ENCODE data around the gene GTF2A2. TPM values are rescaled to one million over a fixed set of nuclear protein-coding genes. Genes with fewer than 3 reads are reported as not detected.
A peak's percentile ranks its signal among the peaks of the same experiment; 100 is the strongest.
"Not testable (repeated sequence)": the region's sequence is repeated elsewhere in the genome, so short reads cannot be mapped to it uniquely, and the experiment has no call there.

GTF2A2 gene
- total RNA-seq, 1 experiment from 2014 or later, result 132 TPM

DNA sequence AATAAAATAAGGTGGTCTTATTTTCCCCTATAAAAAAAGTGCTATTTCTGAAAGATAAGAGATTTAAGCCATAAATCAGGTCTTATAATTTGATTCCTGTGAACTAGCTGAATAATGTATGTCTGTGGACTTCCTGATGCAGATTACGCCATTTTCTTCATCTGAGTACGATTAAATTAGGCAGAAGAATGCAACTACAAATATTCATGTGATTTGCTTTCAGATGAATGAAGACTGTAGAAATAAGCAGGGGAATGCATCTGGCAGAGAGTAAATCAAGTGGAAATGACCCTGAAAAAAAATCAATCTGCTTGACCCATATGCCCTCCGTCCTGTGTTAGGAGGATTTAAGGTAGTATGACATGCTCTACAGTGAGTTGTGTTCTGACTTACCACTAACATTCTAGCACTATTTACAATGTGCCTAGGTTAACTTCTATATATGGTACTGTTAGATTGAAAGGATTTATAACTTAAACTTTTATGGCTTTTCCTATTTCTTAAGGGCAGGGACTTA, 17.1 kb upstream of the GTF2A2 start:
- DNase-seq (ENCODE audit: low spot score), result no peak

DNA sequence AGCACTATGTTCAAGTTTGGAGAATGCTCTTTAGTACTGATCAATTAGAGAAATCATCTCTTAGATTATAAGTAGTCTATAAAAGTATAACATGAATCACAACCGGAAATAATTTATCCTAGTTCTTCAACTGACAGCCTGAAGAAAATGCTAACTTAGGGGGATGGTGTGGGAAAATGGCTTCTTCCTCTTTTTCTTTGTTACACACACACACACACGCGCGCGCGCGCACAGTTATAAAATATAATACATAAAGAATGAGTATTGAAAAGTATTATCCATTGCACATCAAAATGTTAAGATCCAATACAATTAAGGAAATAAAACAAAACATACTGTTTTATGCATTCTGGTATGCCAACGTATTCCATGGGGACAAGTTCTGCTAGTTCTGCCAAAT, 11.2 kb upstream of the GTF2A2 start:
- no peak for DNase-seq (ENCODE audit: low spot score)

DNA sequence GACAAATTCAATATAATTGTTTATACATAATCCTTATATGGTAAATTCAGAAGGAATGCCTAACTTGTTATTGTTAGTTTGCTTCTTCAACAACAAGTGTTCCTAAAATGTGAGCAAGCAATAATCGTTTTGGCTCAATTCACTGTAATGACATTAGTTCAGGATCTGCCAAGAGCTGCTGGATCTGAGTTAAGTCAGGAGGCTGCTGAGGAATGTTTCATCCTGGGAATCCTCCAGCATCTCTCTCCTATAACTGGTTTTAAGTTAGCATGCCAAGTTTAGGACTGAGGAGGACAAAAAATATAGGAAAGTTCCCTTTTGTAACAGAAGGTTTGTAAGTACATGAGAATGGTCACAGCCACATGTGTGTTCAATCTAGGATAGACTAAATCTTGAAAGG, 4.9 kb upstream of the GTF2A2 start:
- DNase-seq (ENCODE audit: low spot score), result no peak

DNA sequence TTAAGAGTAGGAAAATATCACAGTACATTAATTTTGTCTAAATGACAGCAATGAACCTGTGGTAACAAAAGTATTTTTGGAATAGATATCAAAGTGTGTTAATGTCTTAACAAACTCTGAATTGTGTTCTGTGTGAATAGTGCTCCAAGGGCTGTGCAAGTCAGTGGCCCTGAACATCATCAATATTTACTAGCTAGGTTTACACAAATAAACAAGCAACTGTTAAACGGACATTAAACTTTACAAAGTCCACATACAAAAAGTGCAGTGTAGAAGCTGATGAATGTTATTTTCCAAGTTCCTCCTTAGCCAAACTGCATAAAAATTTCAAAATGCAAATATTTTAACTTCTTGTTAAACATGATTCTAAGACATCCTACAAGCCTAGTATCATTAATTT, 2.1 kb upstream of the GTF2A2 start:
- DNase-seq (ENCODE audit: low spot score), result no peak

DNA sequence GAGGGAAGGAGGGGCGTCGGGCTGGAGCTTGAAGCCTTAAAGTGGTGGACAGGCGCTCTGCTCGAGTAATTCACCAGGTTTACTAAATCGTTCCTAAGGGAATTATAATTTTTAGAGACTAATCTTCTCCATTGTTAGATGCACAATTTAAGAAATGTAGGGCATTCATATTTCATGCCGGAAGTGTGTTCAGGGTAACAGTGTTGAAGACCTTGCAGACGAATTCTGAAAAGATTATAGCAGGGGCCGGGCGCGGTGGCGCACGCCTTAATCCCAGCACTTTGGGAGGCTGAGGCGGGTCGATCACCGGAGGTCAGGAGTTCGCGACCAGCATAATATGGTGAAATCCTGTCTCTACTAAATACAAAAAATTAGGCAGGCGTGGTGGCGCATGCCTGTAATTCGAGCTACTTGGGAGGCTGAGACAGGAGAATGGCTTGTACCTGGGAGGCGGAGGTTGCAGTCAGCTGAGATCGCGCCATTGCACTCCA, 365 bp upstream of the GTF2A2 start:
- DNase-seq (ENCODE audit: low spot score), result no peak

DNA sequence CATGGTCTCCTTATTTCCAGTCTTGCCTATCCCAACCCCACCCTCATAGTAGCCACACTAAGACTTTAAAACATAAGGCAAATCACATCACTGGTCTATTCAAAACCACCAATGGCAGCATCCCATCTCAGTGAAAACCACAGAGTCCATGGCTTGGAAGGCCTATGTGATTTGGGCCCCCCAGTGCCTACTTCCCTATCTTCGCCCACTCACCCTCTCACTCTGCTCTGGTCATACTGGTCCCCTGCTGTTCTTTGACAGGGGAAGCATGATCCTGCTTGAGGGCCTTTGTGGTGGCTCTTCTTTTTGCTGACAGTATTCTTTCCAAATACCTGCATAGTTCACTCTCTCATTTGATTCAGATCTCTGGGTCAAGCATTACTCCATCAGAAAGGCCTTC, 3.3 kb downstream of the GTF2A2 start:
- DNase-seq (ENCODE audit: low spot score), result no peak

DNA sequence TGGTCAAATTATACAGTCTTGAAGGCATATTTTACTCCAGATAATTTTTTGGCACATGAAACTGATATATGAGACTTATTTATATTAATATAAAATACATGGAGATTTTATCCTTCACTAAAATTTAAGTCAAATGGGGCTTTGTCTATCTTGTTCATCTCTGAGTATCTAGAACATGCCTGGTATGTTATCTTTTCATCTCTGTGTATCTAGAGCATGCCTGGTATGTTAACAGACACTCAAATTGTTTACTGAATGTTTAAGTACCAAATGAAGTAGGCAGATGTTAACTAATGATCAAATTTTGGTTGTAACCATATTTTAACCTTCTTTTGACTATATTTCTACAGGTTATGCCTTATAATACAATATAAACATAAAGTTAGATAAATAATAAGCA, 7.7 kb downstream of the GTF2A2 start:
- DNase-seq (ENCODE audit: low spot score), result no peak

DNA sequence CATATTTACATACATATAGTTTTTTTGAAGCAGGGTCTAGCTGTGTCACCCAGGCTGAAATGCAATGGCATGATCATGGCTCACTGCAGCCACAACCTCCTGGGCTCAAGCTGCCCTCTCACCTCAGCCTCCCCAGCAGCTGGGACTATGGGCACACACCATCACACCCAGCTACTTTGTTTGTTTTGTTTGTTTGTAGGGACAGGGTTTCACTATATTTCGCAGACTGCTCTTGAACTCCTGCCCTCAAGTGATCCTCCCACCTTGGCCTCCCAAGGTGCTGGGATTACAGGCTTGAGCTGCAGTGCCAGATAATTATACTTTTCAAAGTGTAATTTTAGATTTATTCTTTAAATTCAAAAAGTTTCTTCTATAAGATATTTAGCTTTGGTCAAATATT, 10.2 kb downstream of the GTF2A2 start:
- DNase-seq (ENCODE audit: low spot score), result no peak

DNA sequence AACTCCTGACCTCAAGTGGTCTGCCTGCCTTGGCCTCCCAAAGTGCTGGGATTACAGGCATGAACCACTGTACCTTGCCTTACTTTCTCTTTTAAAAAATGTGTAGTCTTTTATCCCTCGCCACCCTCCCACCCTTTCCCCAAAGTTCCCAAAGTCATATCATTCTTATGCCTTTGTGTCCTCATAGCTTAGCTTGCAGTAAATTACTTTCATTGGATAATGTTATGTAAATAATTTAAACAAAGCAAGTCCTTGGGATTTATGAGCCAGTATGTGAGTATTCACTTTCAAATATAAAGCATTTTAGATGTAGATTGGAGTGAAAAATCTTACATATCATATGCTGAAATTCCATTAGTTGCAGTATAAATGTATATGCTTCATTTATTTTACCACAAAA, 11.0 kb downstream of the GTF2A2 start:
- DNase-seq (ENCODE audit: low spot score), result no peak

DNA sequence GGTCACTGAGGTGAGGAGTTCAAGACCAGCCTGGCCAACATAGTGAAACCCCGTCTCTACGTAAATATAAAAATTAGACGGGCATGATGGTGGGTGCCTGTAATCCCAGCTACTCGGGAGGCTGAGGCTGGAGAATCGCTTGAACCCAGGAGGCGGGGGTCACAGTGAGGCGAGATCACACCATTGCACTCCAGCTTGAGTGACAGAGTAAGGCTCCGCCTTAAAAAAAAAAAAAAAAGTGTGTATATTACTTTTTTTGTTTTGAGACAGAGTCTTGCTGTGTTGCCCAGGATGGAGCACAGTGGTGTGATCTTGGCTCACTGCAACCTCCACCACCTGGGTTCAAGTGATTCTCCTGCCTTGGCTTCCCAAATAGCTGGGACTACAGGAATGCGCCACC, 11.5 kb downstream of the GTF2A2 start:
- DNase-seq (ENCODE audit: low spot score), result not testable (repeated sequence)

DNA sequence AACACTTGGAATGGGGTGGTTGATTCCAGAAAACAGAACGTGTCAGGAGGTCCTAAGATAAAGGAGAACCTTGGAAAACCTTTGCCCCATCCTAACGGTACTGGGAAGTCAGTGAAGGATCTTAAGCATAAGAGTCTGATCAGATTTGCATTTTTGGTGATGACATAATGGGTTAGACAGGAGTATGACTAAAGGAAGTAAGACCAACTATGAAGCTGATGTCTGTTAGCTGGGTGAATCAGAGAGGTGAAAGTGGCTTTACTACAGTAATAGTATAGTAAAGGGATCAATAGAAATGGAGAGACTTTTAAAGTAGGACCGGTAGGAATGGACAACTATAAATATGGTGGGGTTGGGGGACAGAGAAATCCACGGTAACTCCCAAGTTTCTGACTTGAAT, 12.6 kb downstream of the GTF2A2 start:
- DNase-seq (ENCODE audit: low spot score), result no peak

DNA sequence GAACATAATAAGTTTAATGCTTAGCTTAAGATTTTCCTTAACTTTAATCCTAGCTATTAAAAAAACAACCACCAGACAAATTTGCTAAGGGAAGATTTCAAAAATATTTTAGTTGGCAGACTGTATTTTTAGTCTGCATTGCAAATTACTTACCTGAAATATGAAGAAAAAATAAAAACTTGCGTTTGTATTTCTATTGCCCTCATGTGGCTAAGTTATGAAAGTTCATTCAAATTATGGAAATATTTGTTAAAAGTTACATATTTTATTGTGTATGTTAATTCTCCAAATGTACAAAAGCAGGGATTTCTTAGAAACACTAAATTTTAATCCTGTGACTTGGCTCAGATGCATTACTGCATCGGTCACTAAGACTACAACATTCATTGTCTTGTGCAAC, 15.0 kb downstream of the GTF2A2 start:
- DNase-seq (ENCODE audit: low spot score), result no peak

DNA sequence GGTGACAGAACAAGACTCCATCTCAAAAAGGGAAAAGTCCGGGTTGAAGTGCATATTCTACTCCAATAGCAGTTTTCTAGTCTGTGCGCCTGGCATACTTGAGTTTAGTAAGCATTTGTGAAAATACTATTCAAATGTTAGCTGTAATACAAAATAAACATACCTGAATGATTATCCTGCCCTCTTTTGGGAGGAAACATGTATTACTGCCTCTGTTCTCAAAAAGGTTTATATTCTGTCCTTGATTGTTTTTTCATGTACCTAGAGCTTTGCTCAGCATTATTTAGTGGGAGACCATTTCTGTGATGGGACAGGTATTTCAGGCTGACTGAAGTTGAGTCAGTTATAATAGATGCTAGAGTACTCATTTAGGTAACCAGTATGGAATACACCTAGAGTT, 19.8 kb downstream of the GTF2A2 start:
- not testable (repeated sequence) for DNase-seq (ENCODE audit: low spot score)

DNA sequence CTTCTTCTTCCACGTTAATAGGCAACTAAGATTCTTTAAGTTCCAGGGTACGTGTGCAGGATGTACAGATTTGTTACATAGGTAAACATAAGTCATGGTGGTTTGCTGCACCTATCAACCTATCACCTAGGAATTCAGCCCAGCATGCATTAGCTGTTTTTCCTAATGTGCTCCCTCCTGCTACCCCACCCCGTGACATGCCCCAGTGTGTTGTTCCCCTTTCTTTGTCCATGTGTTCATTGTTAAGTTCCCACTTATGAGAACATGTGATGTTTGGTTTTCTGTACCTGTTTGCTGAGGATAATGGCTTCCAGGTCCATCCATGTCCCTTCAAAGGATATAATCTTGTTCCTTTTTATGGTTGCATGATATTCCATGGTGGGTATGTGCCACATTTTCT, 21.1 kb downstream of the GTF2A2 start:
- DNase-seq (ENCODE audit: low spot score), result no peak

DNA sequence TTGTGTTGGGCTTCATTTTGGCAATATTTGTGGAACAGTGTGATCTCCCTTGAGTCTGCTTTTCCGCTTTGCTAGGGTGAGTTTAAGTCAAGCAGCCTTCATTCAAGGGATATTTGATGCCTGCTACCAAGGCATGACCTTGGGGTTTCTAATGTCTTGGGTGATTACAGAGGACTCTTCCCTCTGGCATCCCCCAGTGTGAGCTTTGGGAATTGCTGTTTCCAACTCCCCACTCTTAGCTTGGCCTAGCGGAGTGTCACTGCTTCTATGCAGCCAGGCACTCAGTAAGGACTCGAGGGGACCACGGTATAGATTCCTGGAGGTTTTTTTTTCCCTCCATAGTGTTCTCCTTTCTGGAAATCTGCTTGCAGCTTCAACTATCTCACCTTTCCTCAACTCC, 24.6 kb downstream of the GTF2A2 start:
- DNase-seq (ENCODE audit: low spot score), result no peak

DNA sequence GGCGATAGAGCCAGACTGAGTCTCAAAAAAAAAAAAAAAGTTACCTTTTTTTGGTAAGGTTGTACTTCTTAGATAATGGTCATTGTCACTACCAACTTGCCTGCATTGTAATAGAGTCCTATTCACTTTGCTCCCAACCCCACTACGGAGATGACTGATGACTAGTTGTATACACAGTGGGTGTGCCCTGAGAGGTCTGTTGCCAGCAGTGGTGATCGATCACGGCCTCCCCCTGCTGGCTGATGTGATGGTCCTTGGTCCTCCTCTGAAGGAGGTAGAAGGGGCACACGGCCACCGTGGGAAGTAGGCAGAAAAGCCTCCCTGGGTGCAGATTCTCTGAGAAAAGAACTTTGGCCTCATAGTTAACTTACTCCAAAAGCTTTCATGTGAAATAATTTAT, 35.0 kb downstream of the GTF2A2 start:
- DNase-seq (ENCODE audit: low spot score), result peak; percentile 47

DNA sequence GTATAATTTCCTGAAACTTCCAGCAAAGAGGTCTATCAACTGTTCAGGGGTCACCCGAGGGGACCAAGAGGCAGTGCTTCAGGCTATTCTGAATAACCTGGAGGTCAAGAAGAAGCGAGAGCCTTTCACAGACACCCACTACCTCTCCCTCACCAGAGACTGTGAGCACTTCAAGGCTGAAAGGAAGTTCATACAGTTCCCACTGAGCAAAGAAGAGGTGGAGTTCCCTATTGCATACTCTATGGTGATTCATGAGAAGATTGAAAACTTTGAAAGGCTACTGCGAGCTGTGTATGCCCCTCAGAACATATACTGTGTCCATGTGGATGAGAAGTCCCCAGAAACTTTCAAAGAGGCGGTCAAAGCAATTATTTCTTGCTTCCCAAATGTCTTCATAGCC, 38.9 kb downstream of the GTF2A2 start:
- no peak for DNase-seq (ENCODE audit: low spot score)

DNA sequence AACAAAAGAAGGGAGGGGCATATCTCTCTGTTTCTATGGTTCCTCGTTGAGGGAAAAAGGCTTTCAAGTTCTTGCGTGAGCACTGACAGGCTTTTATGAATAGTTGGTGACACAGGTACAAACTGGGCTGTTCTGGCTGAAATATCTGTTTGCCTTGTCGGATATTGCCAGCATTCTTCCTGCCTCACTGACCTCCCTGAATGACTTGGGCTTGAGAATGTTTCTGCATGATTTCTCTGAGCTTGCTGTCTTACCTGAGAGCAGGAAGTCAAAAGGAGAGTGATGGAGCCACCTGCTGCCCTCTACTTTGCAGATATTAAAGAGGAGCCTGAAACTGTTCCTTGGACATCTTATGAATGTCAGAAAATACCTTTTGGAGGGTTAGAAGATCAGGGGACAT, 40.9 kb downstream of the GTF2A2 start:
- no peak for DNase-seq (ENCODE audit: low spot score)

DNA sequence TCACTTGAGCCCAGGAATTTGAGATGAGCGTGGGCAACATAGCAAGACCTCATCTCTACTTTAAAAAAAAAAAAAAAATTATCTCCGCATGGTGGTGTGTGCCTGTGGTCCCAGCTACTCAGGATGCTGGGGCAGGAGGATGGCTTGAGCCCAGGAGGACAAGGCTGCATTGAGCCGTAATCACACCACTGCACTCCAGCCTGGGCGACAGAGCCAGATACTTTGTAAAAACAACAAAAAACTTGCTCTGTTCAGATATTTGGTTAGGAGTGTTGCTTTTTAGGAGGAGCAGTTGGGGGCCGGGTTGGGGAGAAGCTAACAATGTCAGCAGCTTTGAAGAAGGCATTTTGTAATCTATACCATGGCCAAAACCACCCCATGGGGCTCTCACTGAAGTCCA, 41.7 kb downstream of the GTF2A2 start:
- DNase-seq (ENCODE audit: low spot score), result no peak

DNA sequence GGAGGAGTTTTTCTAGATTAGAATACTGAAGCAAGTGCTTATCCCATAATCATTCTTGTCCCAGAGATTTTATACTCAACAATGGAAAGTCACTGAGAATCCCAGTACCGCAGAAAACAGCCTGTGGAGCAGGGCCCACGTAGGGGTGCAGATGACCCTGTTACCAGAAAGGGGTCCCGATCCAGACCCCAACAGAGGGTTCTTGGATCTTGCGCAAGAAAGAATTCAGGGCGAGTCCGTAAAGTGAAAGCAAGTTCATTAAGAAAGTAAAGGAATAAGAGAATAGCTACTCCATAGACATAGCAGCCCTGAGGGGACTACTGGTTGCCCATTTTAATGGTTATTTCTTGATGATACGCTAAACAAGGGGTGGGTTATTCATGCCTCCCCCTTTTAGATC, 43.2 kb downstream of the GTF2A2 start:
- no peak for DNase-seq (ENCODE audit: low spot score)

DNA sequence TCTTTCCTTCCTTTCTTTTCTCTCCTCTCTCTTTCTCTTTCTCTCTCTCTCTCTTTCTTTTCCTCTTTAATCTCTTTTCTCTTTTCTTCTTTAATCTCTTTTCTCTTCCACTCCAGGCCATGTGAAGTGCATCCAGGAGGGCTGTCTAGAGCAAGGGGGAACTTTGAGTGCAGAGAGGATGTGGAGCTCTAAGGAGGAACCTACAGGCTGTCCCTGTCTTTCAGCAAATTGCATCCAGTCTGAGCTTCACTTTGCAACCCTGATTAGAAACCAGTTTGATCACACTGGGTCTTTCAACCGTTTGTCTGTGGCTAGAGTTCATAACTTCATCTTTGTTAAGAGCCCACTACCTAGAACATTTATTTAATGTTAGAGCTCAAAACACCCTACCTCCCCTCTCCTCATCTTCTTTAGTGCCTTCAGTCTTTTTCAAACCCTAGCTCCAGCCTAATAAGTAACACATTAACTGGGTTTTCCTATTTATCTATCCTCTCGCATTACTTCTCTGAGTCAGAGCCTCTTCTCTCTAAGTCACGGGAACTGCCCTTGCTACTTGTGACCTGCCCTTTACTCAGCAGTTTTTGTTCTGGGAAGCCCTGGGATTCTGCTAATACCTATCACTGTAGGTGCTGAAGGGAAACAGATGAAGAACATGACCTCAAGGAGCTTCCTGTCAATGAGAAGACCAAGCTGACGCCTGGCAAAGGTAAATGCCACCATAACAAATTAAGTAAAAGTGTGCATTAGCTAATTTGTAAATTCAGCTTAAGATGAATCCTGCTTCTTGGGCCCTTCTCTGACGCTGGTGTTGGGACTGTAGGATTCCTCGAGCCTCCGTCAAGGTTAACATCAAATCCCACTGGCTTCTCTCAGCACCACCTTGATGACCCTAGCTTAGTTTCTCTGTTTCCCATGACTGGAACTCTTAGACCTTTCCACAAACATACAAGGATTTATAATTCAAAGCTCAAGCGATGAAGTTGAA, 45.7 kb downstream of the GTF2A2 start, which contains the start of gene GCNT3:
Gene GCNT3, plus strand, starts transcription at position 508 of the 985 bp plus-strand sequence. CDS start 6,456 bp downstream, outside the sequence.
- DNase-seq (ENCODE audit: low spot score), result peak; percentile 34

DNA sequence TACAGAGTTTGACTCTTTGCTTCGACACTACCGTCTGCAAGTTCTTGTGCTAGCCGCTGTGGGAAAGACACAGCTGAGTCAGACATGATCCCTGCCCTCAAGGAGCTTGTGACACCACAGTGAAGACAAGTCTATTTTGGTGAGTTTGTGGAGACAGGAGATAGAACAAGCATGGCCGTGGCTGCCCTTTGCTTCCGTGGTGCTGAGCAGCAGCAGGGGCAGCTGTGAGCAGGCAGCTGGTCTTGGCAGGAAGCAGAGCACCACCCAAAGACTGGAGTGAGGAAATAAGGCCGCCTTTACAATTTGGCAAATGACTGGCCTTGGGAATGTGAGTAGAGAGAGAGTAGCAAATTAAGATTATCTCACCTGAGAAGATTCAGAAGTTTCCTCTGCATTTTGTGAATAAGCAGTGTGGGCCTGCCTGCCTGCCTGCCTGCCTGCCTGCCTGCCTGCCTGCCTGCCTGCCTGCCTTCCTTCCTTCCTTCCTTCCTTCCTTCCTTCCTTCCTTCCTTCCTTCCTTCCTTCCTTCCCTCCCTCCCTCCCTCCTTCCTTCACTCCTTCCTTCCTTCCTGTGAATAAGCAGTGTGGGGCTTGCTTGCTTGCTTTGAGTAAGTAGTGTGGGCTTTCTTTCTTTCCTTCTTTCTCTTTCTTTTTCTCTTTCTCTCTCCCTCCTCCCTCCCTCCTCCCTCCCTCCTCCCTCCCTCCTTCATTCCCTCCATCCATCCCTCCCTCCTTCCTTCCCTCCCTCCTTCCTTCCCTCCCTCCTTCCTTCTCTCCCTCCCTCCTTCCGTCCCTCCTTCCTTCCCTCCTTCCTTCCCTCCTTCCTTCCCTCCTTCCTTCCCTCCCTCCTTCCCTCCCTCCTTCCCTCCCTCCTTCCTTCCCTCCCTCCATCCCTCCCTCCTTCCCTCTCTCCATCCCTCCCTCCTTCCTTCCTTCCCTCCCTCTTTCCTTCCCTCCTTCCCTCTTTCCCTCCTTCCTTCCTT, 47.3 kb downstream of the GTF2A2 start:
- DNase-seq (ENCODE audit: low spot score), result no peak
